ENCODE results near the gene TMC2.
"Not testable (repeated sequence)": the region's sequence is repeated elsewhere in the genome, so short reads cannot be mapped to it uniquely, and the experiment has no call there.

The TMC2 gene

GRCh38 chr20:2684817-2685216 is 148.4 kb downstream of the TMC2 start:
- not testable (repeated sequence) for H3K4me1 ChIP-seq (ENCODE audit: control insufficient read depth, low read depth, low read length); H3K79me2 ChIP-seq (ENCODE audit: control insufficient read depth, insufficient read depth, low read length); H3K4me2 ChIP-seq (ENCODE audit: low read length); H3K27me3 ChIP-seq (ENCODE audit: insufficient read depth, low read length, poor library complexity); H3K18ac ChIP-seq (ENCODE audit: low read length); H2BK15ac ChIP-seq (replicated peaks; ENCODE audit: low read depth); H3K23ac ChIP-seq (ENCODE audit: low read length); H3K36me3 ChIP-seq (ENCODE audit: control insufficient read depth, insufficient read depth, low read length); H3K4me3 ChIP-seq (ENCODE audit: low read length); H2BK120ac ChIP-seq (ENCODE audit: low read depth, low read length); H2AK5ac ChIP-seq (ENCODE audit: low read length); H4K8ac ChIP-seq (ENCODE audit: low read depth, low read length); H3K27ac ChIP-seq (ENCODE audit: low read depth, low read length); H3K9ac ChIP-seq (ENCODE audit: low read length); H3K56ac ChIP-seq (ENCODE audit: low read length); H2BK5ac ChIP-seq (ENCODE audit: low read length); H3K4ac ChIP-seq (ENCODE audit: low read depth, low read length); H4K5ac ChIP-seq (ENCODE audit: low read length); H3K79me1 ChIP-seq (ENCODE audit: low read length); DNase-seq
- WGBS (ENCODE audit: extremely low coverage, insufficient coverage, low lambda C conversion rate), result no CpG with 5 or more reads among the region's 4 CpGs

- H3K36me3 ChIP-seq (ENCODE audit: control insufficient read depth, insufficient read depth, low read length), result no peaks in the 10 kb centered on the region
- no peak overlapping the region for H2AK5ac ChIP-seq (ENCODE audit: low read length)
- H2BK120ac ChIP-seq (ENCODE audit: low read depth, low read length), result no peak overlapping the region
- H2BK5ac ChIP-seq (ENCODE audit: low read length), result no peak overlapping the region
- H4K5ac ChIP-seq (ENCODE audit: low read length), result no peak overlapping the region
- H3K4me1 ChIP-seq (ENCODE audit: control insufficient read depth, low read depth, low read length), result no peaks in the 10 kb centered on the region
- no peak overlapping the region for H3K27ac ChIP-seq (ENCODE audit: low read depth, low read length)
- no peak overlapping the region for H3K4ac ChIP-seq (ENCODE audit: low read depth, low read length)
- H3K23ac ChIP-seq (ENCODE audit: low read length), result no peak overlapping the region
- no CpG with 5 or more reads among the region's 6 CpGs for WGBS (ENCODE audit: extremely low coverage, insufficient coverage, low lambda C conversion rate)
- H3K79me1 ChIP-seq (ENCODE audit: low read length), result no peaks in the 10 kb centered on the region
- no peak overlapping the region for H3K56ac ChIP-seq (ENCODE audit: low read length)
- H2BK15ac ChIP-seq (replicated peaks; ENCODE audit: low read depth), result no peak overlapping the region
- H4K8ac ChIP-seq (ENCODE audit: low read depth, low read length), result no peak overlapping the region
- no peak overlapping the region for H3K4me3 ChIP-seq (ENCODE audit: low read length)
- no peak overlapping the region for H3K9ac ChIP-seq (ENCODE audit: low read length)
- H3K27me3 ChIP-seq (ENCODE audit: insufficient read depth, low read length, poor library complexity), result peaks cover 33% of the 10 kb centered on the region
- no peaks in the 10 kb centered on the region for H3K79me2 ChIP-seq (ENCODE audit: control insufficient read depth, insufficient read depth, low read length)
- H3K4me2 ChIP-seq (ENCODE audit: low read length), result no peak overlapping the region
- no peak for DNase-seq
- no peak overlapping the region for H3K18ac ChIP-seq (ENCODE audit: low read length)
Observed at GRCh38 chr20:2687514-2687913, 151.1 kb downstream of the TMC2 start.

GRCh38 chr20:2688041-2688591 is 151.7 kb downstream of the TMC2 start:
- Histone ChIP-seq H3K9ac (ENCODE audit: low read length) (no peak overlapping the region), H3K79me2 (ENCODE audit: control insufficient read depth, insufficient read depth, low read length) (no peaks in the 10 kb centered on the region), H3K27me3 (ENCODE audit: insufficient read depth, low read length, poor library complexity) (peaks cover 33% of the 10 kb centered on the region), H3K23ac (ENCODE audit: low read length) (no peak overlapping the region), H3K4me2 (ENCODE audit: low read length) (no peak overlapping the region), H4K8ac (ENCODE audit: low read depth, low read length) (no peak overlapping the region), H3K36me3 (ENCODE audit: control insufficient read depth, insufficient read depth, low read length) (no peaks in the 10 kb centered on the region), H2BK5ac (ENCODE audit: low read length) (no peak overlapping the region), H4K5ac (ENCODE audit: low read length) (no peak overlapping the region), H3K4ac (ENCODE audit: low read depth, low read length) (no peak overlapping the region), H3K4me3 (ENCODE audit: low read length) (no peak overlapping the region), H2BK15ac (replicated peaks; ENCODE audit: low read depth) (no peak overlapping the region), H3K27ac (ENCODE audit: low read depth, low read length) (no peak overlapping the region), H3K4me1 (ENCODE audit: control insufficient read depth, low read depth, low read length) (no peaks in the 10 kb centered on the region), H2BK120ac (ENCODE audit: low read depth, low read length) (no peak overlapping the region), H3K18ac (ENCODE audit: low read length) (no peak overlapping the region), H3K56ac (ENCODE audit: low read length) (no peak overlapping the region), H2AK5ac (ENCODE audit: low read length) (no peak overlapping the region), H3K79me1 (ENCODE audit: low read length) (no peaks in the 10 kb centered on the region)
- DNase-seq, result peak; percentile 59
- WGBS (ENCODE audit: extremely low coverage, insufficient coverage, low lambda C conversion rate), result no CpG with 5 or more reads among the region's 18 CpGs

DNA sequence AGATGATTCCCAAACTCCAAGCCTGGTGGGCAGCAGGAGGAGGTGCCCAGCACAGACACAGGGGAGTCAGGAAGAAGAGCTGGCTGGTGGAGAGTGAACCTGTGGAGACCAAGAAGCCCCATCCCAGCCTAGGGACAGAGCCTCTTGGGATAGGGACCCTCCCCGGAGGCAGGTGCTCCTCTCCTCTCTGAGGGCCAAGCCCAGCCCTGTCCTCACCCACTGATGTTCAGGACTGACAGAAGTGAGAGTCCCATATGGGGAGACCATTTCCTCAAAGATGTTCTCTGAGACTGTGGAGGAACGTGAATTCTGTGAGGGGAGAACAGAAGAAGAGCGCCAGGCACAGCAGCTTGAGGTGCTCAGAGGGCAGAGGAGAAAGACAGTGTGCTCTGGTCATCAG is 153.8 kb downstream of the TMC2 start:
- Histone ChIP-seq H4K8ac (ENCODE audit: low read depth, low read length) (no peak overlapping the region), H4K5ac (ENCODE audit: low read length) (no peak overlapping the region), H3K36me3 (ENCODE audit: control insufficient read depth, insufficient read depth, low read length) (no peaks in the 10 kb centered on the region), H3K56ac (ENCODE audit: low read length) (no peak overlapping the region), H2BK5ac (ENCODE audit: low read length) (no peak overlapping the region), H3K4me1 (ENCODE audit: control insufficient read depth, low read depth, low read length) (no peaks in the 10 kb centered on the region), H3K4me3 (ENCODE audit: low read length) (no peak overlapping the region), H2AK5ac (ENCODE audit: low read length) (no peak overlapping the region), H3K9ac (ENCODE audit: low read length) (no peak overlapping the region), H3K18ac (ENCODE audit: low read length) (no peak overlapping the region), H2BK15ac (replicated peaks; ENCODE audit: low read depth) (no peak overlapping the region), H3K79me1 (ENCODE audit: low read length) (no peaks in the 10 kb centered on the region), H2BK120ac (ENCODE audit: low read depth, low read length) (no peak overlapping the region), H3K79me2 (ENCODE audit: control insufficient read depth, insufficient read depth, low read length) (no peaks in the 10 kb centered on the region), H3K4ac (ENCODE audit: low read depth, low read length) (no peak overlapping the region), H3K4me2 (ENCODE audit: low read length) (no peak overlapping the region), H3K27ac (ENCODE audit: low read depth, low read length) (no peak overlapping the region), H3K23ac (ENCODE audit: low read length) (no peak overlapping the region), H3K27me3 (ENCODE audit: insufficient read depth, low read length, poor library complexity) (peaks cover 51% of the 10 kb centered on the region)
- WGBS (ENCODE audit: extremely low coverage, insufficient coverage, low lambda C conversion rate), result no CpG with 5 or more reads among the region's 3 CpGs
- no peak for DNase-seq

GRCh38 chr20:2690718-2691117 is 154.3 kb downstream of the TMC2 start:
- Histone ChIP-seq H3K79me2 (ENCODE audit: control insufficient read depth, insufficient read depth, low read length) (no peaks in the 10 kb centered on the region), H2AK5ac (ENCODE audit: low read length) (no peak overlapping the region), H3K36me3 (ENCODE audit: control insufficient read depth, insufficient read depth, low read length) (no peaks in the 10 kb centered on the region), H3K27me3 (ENCODE audit: insufficient read depth, low read length, poor library complexity) (peaks cover 56% of the 10 kb centered on the region), H3K4me1 (ENCODE audit: control insufficient read depth, low read depth, low read length) (no peaks in the 10 kb centered on the region), H3K4me3 (ENCODE audit: low read length) (no peak overlapping the region), H3K27ac (ENCODE audit: low read depth, low read length) (no peak overlapping the region), H3K79me1 (ENCODE audit: low read length) (no peaks in the 10 kb centered on the region), H3K23ac (ENCODE audit: low read length) (no peak overlapping the region), H3K4ac (ENCODE audit: low read depth, low read length) (no peak overlapping the region), H3K18ac (ENCODE audit: low read length) (no peak overlapping the region), H2BK15ac (replicated peaks; ENCODE audit: low read depth) (no peak overlapping the region), H2BK5ac (ENCODE audit: low read length) (no peak overlapping the region), H4K5ac (ENCODE audit: low read length) (no peak overlapping the region), H4K8ac (ENCODE audit: low read depth, low read length) (no peak overlapping the region), H3K9ac (ENCODE audit: low read length) (no peak overlapping the region), H3K56ac (ENCODE audit: low read length) (no peak overlapping the region), H2BK120ac (ENCODE audit: low read depth, low read length) (no peak overlapping the region), H3K4me2 (ENCODE audit: low read length) (no peak overlapping the region)
- no CpG with 5 or more reads among the region's 6 CpGs for WGBS (ENCODE audit: extremely low coverage, insufficient coverage, low lambda C conversion rate)
- no peak for DNase-seq

DNA sequence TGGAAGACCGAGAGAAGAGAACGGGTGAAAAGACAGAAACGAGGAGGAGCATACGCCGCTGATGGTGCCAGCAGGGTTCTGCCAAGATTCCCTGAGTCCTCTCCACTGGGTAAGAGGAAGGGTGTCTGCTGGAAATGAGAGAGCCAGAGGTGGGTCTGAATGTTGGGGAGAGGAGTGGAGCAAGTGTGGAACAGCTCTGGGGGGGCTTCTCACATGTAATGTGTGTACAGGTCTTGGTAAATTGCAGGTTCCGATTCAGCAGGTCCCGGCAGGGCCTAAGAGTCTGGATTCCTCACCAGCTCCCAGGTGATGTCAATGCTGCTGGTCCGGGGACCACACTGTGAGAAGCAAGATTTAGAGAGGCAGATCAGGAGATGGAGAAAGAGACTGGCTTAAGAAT is 154.8 kb downstream of the TMC2 start:
- no peak overlapping the region for H3K9ac ChIP-seq (ENCODE audit: low read length)
- H2BK5ac ChIP-seq (ENCODE audit: low read length), result no peak overlapping the region
- H3K27me3 ChIP-seq (ENCODE audit: insufficient read depth, low read length, poor library complexity), result peaks cover 59% of the 10 kb centered on the region
- H3K18ac ChIP-seq (ENCODE audit: low read length), result no peak overlapping the region
- no peak overlapping the region for H4K8ac ChIP-seq (ENCODE audit: low read depth, low read length)
- no peaks in the 10 kb centered on the region for H3K79me1 ChIP-seq (ENCODE audit: low read length)
- no peak overlapping the region for H4K5ac ChIP-seq (ENCODE audit: low read length)
- H2BK15ac ChIP-seq (replicated peaks; ENCODE audit: low read depth), result no peak overlapping the region
- no peaks in the 10 kb centered on the region for H3K36me3 ChIP-seq (ENCODE audit: control insufficient read depth, insufficient read depth, low read length)
- H3K27ac ChIP-seq (ENCODE audit: low read depth, low read length), result no peak overlapping the region
- H3K4ac ChIP-seq (ENCODE audit: low read depth, low read length), result no peak overlapping the region
- no peaks in the 10 kb centered on the region for H3K4me1 ChIP-seq (ENCODE audit: control insufficient read depth, low read depth, low read length)
- no peak for DNase-seq
- H3K4me2 ChIP-seq (ENCODE audit: low read length), result no peak overlapping the region
- H3K23ac ChIP-seq (ENCODE audit: low read length), result no peak overlapping the region
- WGBS (ENCODE audit: extremely low coverage, insufficient coverage, low lambda C conversion rate), result no CpG with 5 or more reads among the region's 8 CpGs
- H2BK120ac ChIP-seq (ENCODE audit: low read depth, low read length), result no peak overlapping the region
- no peak overlapping the region for H3K56ac ChIP-seq (ENCODE audit: low read length)
- H2AK5ac ChIP-seq (ENCODE audit: low read length), result no peak overlapping the region
- no peaks in the 10 kb centered on the region for H3K79me2 ChIP-seq (ENCODE audit: control insufficient read depth, insufficient read depth, low read length)
- H3K4me3 ChIP-seq (ENCODE audit: low read length), result no peak overlapping the region

Data from mesendoderm (in vitro differentiated cells).